Fibroblast of lung (primary cell): ENCODE results near the gene TNIK. TPM values are rescaled to one million over a fixed set of nuclear protein-coding genes. Genes with fewer than 3 reads are reported as not detected.

Experiments used
- DNase-seq, 2 donors: peaks; one replicate each; pipeline versions ENCODE4 v3.0.0 to v3.0.0-alpha.2; 2010; ENCODE audit warnings: low read depth in 2 of 2
- H2AFZ ChIP-seq: 2 replicates; pipeline ENCODE4 v1.5.1; 2012; ENCODE audit warnings: low read length, control low read depth, inconsistent platforms
- H3K27ac ChIP-seq: 2 replicates; pipeline ENCODE4 v1.5.1; 2011; ENCODE audit warnings: low read length, control low read depth; ENCODE audit not compliant: insufficient read depth
- H3K27me3 ChIP-seq: 2 replicates; pipeline ENCODE4 v1.5.1; 2011; ENCODE audit warnings: mild to moderate bottlenecking, low read length; ENCODE audit not compliant: control insufficient read depth, insufficient read depth
- H3K36me3 ChIP-seq: 2 replicates; pipeline ENCODE4 v1.5.1; 2011; ENCODE audit warnings: low read length; ENCODE audit not compliant: control insufficient read depth, insufficient read depth
- H3K4me1 ChIP-seq: 2 replicates; pipeline ENCODE4 v1.5.1; 2011; ENCODE audit warnings: low read length; ENCODE audit not compliant: control insufficient read depth, insufficient read depth; ENCODE audit errors: extremely low read depth
- H3K4me2 ChIP-seq: 2 replicates; pipeline ENCODE4 v1.5.1; 2011; ENCODE audit warnings: low read length, control low read depth; ENCODE audit not compliant: insufficient read depth; ENCODE audit errors: extremely low read depth
- H3K4me3 ChIP-seq, 4 experiments: fragments of 200-600 bp in 1 of 4; sonication (generic) in 1 of 4; replicated peaks in 1 of 4; 2 replicates each; pipeline ENCODE4 v1.5.1; 2011 to 2016; ENCODE audit warnings: low read length in 4 of 4, low read depth in 3 of 4, mild to moderate bottlenecking in 3 of 4, control low read depth in 2 of 4, inconsistent platforms in 1 of 4, mixed read lengths in 1 of 4; ENCODE audit not compliant: insufficient read depth in 1 of 4; ENCODE audit errors: control extremely low read depth in 1 of 4
- H3K79me2 ChIP-seq: 2 replicates; pipeline ENCODE4 v1.5.1; 2012; ENCODE audit warnings: mild to moderate bottlenecking, low read length, inconsistent platforms; ENCODE audit not compliant: control insufficient read depth, insufficient read depth
- H3K9ac ChIP-seq: 2 replicates; pipeline ENCODE4 v1.5.1; 2011; ENCODE audit warnings: mild to moderate bottlenecking, low read length, control low read depth; ENCODE audit not compliant: insufficient read depth
- H3K9me3 ChIP-seq: 2 replicates; pipeline ENCODE4 v1.5.1; 2012; ENCODE audit warnings: low read depth, low read length; ENCODE audit not compliant: control insufficient read depth, insufficient read depth
- H4K20me1 ChIP-seq: 2 replicates; pipeline ENCODE4 v1.5.1; 2011; ENCODE audit warnings: low read length; ENCODE audit not compliant: control insufficient read depth, insufficient read depth; ENCODE audit errors: extremely low read depth
- EZH2 ChIP-seq: IDR thresholded peaks from 2 replicates; pipeline ENCODE4 v1.5.1; 2012; ENCODE audit warnings: low read length, control low read depth, mild to moderate bottlenecking; ENCODE audit errors: missing control alignments
- polyA plus RNA-seq, 2 donors: library from polyadenylated mRNA; depleted of rRNA in 1 of 2; stranded (reverse) in 1 of 2; unstranded in 1 of 2; fragments of >200 nt; gene quantifications; 2 replicates each; pipeline ENCODE4 v1.2.1, GENCODE V29; 2011 to 2012; ENCODE audit warnings: missing spikeins in 1 of 2
- total RNA-seq: library from RNA; depleted of rRNA; stranded (reverse); fragments of >200 nt; gene quantifications from 2 replicates; pipeline ENCODE4 v1.2.1, GENCODE V29; 2014
- TF ChIP-seq, protein P1 (sequence below), 2 donors: IDR thresholded peaks in 1 of 2; conservative IDR thresholded peaks in 1 of 2; 1 replicate in 1 of 2; 2 replicates in 1 of 2; pipeline ENCODE4 v1.5.1; 2011 to 2012; ENCODE audit warnings: low read length in 2 of 2, control low read depth in 1 of 2, inconsistent platforms in 1 of 2, low read depth in 1 of 2, mild to moderate bottlenecking in 1 of 2

Gene TNIK
- total and polyA plus RNA-seq, 2 donors (not counting 1 experiment from before 2014, with no cell fraction given): 13.8 to 39.3 TPM

DNA sequence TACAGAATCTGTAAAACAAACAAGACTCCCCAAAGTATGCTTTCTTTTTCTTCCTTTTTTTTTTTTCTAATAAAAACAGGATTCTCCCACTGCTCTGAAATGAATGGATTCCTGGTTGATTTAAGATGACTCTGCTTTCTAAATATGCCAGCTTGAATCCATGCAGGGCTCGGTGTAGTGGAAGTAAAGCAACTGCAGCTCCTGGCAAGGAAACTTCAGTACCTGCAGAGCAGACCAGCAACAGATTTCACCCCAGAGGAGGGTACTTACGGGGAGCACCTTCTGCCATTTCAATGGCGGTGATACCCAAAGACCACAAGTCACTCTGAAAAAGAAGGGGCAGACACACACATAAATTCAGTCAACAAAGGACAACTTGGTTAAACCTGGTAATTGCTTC is 283.1 kb downstream of the TNIK start:
- no peaks in the 10 kb centered on the region for H3K27me3 ChIP-seq
- no peak overlapping the region for H3K9ac ChIP-seq
- H3K79me2 ChIP-seq: no peaks in the 10 kb centered on the region
- H2AFZ ChIP-seq: no peak overlapping the region
- H3K4me3 ChIP-seq: no peak overlapping the region
- peaks cover 14% of the 10 kb centered on the region for H3K4me1 ChIP-seq
- no peaks in the 10 kb centered on the region for H4K20me1 ChIP-seq
- H3K27ac ChIP-seq: no peak overlapping the region
- H3K9me3 ChIP-seq: no peaks in the 10 kb centered on the region
- H3K36me3 ChIP-seq: no peaks in the 10 kb centered on the region
- no peak overlapping the region for H3K4me2 ChIP-seq
- peak in 1 of 2 donors; percentile 34 for DNase-seq
- TF ChIP-seq EZH2: no peak
- TF ChIP-seq, protein P1, sequence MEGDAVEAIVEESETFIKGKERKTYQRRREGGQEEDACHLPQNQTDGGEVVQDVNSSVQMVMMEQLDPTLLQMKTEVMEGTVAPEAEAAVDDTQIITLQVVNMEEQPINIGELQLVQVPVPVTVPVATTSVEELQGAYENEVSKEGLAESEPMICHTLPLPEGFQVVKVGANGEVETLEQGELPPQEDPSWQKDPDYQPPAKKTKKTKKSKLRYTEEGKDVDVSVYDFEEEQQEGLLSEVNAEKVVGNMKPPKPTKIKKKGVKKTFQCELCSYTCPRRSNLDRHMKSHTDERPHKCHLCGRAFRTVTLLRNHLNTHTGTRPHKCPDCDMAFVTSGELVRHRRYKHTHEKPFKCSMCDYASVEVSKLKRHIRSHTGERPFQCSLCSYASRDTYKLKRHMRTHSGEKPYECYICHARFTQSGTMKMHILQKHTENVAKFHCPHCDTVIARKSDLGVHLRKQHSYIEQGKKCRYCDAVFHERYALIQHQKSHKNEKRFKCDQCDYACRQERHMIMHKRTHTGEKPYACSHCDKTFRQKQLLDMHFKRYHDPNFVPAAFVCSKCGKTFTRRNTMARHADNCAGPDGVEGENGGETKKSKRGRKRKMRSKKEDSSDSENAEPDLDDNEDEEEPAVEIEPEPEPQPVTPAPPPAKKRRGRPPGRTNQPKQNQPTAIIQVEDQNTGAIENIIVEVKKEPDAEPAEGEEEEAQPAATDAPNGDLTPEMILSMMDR (conservative IDR thresholded peaks at IDR 0.05 in 1 of 2, IDR thresholded peaks at IDR 0.05 in 1 of 2; ENCODE audit: low read depth in 1 of 2, low read length in 2 of 2): no peak

DNA sequence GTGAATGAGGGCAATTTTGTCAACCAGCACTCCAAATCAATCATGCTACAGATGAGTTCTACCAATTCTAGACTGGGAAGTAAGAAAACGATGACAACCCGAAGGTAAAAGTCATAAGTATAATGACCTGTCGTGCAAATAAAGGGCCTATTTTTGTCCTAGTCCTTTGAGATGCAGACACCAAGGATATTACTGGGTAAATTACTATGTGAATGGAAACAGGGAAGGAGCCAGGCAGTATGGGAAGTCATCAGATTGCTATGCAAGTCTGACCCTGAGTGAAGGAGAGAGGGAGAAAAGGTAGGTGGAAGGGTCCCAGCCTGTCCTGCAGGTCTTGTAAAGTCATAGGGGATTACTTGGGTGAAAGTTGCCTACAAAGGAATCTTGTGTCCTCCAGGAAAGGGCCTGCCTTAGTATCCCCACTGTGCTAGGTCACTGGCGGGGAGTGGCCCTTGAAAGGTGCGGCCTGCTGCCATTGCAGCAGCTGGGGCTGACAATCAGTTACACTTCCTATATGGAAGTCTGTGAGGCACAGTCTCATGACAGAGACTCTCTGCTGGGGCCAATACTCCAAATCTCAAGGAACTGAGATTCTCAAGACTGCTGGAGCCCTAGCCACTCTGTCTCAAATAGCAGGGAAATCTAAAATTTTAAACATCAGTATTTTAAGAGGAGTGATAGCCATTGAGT is 283.8 kb downstream of the TNIK start:
- Histone ChIP-seq H3K36me3 (no peaks in the 10 kb centered on the region), H2AFZ (no peak overlapping the region), H3K27ac (no peak overlapping the region), H3K9ac (no peak overlapping the region), H3K4me1 (peaks cover 14% of the 10 kb centered on the region), H3K4me2 (peak overlapping the region; percentile 67), H3K27me3 (no peaks in the 10 kb centered on the region), H3K4me3 (no peak overlapping the region), H4K20me1 (no peaks in the 10 kb centered on the region), H3K9me3 (no peaks in the 10 kb centered on the region), H3K79me2 (no peaks in the 10 kb centered on the region)
- DNase-seq: no peak
- no peak for TF ChIP-seq EZH2
- TF ChIP-seq, protein P1 (conservative IDR thresholded peaks at IDR 0.05 in 1 of 2, IDR thresholded peaks at IDR 0.05 in 1 of 2; ENCODE audit: low read depth in 1 of 2, low read length in 2 of 2): no peak

DNA sequence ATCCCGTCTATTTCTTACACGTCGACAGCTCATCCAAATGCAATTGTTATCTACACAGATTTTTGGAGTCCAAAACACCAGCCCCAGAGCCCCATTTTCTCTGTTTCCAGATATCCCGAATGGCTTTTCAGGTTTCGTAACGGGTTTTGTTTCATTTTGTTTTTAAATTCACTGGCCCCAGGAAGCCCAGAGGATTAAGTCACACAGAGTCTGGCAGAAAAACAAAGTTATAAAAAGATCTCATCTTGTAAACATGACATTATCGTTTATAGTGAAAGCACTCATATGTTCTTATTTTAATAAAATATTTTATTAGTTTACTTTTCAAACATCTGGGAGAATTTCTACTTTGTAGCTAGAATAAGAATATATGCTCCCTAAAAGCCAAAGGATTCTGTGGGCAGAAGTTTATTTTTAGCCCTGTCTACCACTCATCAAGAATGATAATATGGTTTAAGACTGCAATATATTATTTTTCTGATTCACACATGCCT is 284.4 kb downstream of the TNIK start:
- Histone ChIP-seq H3K79me2 (no peaks in the 10 kb centered on the region), H4K20me1 (no peaks in the 10 kb centered on the region), H2AFZ (no peak overlapping the region), H3K4me3 (peak overlapping the region in 3 of 4 experiments; percentile 8 to 41 (median 20)), H3K36me3 (no peaks in the 10 kb centered on the region), H3K9ac (no peak overlapping the region), H3K4me2 (peak overlapping the region; percentile 67), H3K27ac (peak overlapping the region; percentile 19), H3K9me3 (no peaks in the 10 kb centered on the region), H3K4me1 (peaks cover 14% of the 10 kb centered on the region), H3K27me3 (no peaks in the 10 kb centered on the region)
- DNase-seq: peak in 1 of 2 donors; percentile 78
- no peak for TF ChIP-seq EZH2
- TF ChIP-seq, protein P1 (conservative IDR thresholded peaks at IDR 0.05 in 1 of 2, IDR thresholded peaks at IDR 0.05 in 1 of 2; ENCODE audit: low read depth in 1 of 2, low read length in 2 of 2): no peak
